Measurements from ENCODE around the gene FTSJ1.

GRCh38 chrX:48507246-48507645 lies 31.2 kb downstream of the FTSJ1 start:
- TF ChIP-seq CTCF (conservative IDR thresholded peaks at IDR 0.05; ENCODE audit: low read depth, low read length), result no peak
- no peak for TF ChIP-seq EZH2 (IDR thresholded peaks at IDR 0.05; ENCODE audit: borderline replicate concordance, low read depth, low read length, poor library complexity, severe bottlenecking)

Data from A673 (cell line).